Measurements from ENCODE around the gene AGXT. TPM values are rescaled to one million over a fixed set of nuclear protein-coding genes. Genes with fewer than 3 reads are reported as not detected.

AGXT gene
- total and polyA plus RNA-seq, 2 of the 8 experiments (the other 6 are each of a cell fraction or from before 2014, with no cell fraction given) = 0.03 TPM; not detected in 1

DNA sequence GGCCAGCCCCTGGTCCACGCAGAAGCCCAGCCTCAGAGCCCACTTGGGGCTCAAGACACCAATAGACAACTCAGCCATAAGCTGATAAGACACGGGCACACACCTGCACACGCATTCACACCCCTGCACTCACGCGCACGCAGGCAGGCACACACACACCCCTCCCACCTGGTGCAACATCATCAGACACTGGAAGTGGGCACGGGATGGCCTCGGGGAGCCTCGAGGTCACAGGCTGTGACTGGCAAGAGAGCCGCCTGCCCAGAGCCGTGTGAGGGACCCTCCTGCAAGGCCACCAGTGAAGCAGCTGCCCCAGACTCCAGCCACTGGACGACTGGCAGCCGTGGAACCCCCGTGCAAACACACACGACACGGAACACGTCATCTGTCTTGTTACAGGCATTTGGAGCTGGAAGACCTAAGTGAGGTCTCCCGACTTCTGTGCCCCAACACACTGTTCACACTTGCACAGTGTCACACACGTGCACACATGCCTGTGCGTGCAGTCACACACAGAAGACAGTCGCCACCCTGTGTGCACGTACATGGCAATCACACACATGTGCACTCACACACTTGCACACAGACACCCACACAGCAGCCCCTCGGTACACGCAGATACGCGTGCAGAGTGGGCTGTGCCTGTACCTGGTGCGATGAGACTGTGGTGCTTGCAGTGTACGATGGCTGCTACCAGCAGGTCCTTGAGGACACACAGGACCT is 26.4 kb downstream of the AGXT start:
- FAIRE-seq = no peak
- TF ChIP-seq ASH2L (IDR thresholded peaks at IDR 0.05; ENCODE audit: low read length) (no peak), CHD1 (IDR thresholded peaks at IDR 0.05; ENCODE audit: low read depth, low read length) (no peak), SIX5 (IDR thresholded peaks at IDR 0.05; ENCODE audit: low read depth, low read length) (no peak), GABPA (IDR thresholded peaks at IDR 0.05; ENCODE audit: borderline replicate concordance, insufficient read depth, low read length) (no peak), TAF7 (optimal IDR thresholded peaks at IDR 0.05; ENCODE audit: borderline replicate concordance, low read depth, low read length) (no peak), FOSL1 (IDR thresholded peaks at IDR 0.05; ENCODE audit: insufficient read depth, low read depth, low read length) (no peak), KDM4A (IDR thresholded peaks at IDR 0.05; ENCODE audit: low read depth, low read length, severe bottlenecking) (no peak), NANOG (IDR thresholded peaks at IDR 0.05; ENCODE audit: insufficient read depth, low read depth, low read length, poor library complexity, severe bottlenecking) (no peak), BRCA1 (IDR thresholded peaks at IDR 0.05; ENCODE audit: low read depth, low read length) (no peak), EGR1 (IDR thresholded peaks at IDR 0.05; ENCODE audit: borderline replicate concordance, low read depth, low read length) (no peak)
- TF ChIP-seq, protein P1, sequence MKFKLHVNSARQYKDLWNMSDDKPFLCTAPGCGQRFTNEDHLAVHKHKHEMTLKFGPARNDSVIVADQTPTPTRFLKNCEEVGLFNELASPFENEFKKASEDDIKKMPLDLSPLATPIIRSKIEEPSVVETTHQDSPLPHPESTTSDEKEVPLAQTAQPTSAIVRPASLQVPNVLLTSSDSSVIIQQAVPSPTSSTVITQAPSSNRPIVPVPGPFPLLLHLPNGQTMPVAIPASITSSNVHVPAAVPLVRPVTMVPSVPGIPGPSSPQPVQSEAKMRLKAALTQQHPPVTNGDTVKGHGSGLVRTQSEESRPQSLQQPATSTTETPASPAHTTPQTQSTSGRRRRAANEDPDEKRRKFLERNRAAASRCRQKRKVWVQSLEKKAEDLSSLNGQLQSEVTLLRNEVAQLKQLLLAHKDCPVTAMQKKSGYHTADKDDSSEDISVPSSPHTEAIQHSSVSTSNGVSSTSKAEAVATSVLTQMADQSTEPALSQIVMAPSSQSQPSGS (IDR thresholded peaks at IDR 0.05; ENCODE audit: low read length) = no peak

More for the DNA sequence above, 26.4 kb downstream of the AGXT start:
- no peaks in the 10 kb centered on the region for H3K79me1 ChIP-seq (ENCODE audit: low read depth, low read length)
- H3K4me2 ChIP-seq (ENCODE audit: insufficient read depth in 1 of 2, low read depth in 2 of 2, low read length in 2 of 2) = no peak overlapping the region
- peak overlapping the region; percentile 26; the same call in 1 of the 2 replicates for H2BK5ac ChIP-seq (ENCODE audit: low read depth, low read length)
- no peaks in the 10 kb centered on the region for H3K36me3 ChIP-seq (ENCODE audit: control insufficient read depth in 2 of 4, insufficient read depth in 4 of 4, low read length in 3 of 4)
- H3K4ac ChIP-seq (replicated peaks; ENCODE audit: insufficient read length, low read depth, low read length) = no peak overlapping the region
- H3K23ac ChIP-seq (ENCODE audit: insufficient read length) = no peak overlapping the region
- H2AFZ ChIP-seq (ENCODE audit: low read length) = no peak overlapping the region
- no peak overlapping the region for H2BK120ac ChIP-seq (replicated peaks; ENCODE audit: low read depth, low read length)
- 88% methylated on average over 28 of the region's 28 CpGs; no CpG with 5 or more reads in 1 of the 2 experiments for WGBS, 2 experiments (ENCODE audit: extremely low coverage in 1 of 2, insufficient coverage in 1 of 2, insufficient read length in 1 of 2, insufficient replicate concordance in 2 of 2, low coverage in 1 of 2, low lambda C conversion rate in 2 of 2, missing lambda C conversion rate in 1 of 2)
- H2BK12ac ChIP-seq (ENCODE audit: low read depth, low read length) = peak overlapping the region; percentile 50; the same call in 1 of the 2 replicates
- 0 out of 7 replicates have a peak, but pooled peaks cover 0 to 2% (median 0%) of the 10 kb centered on the region in 4 experiments for H3K4me1 ChIP-seq (replicated peaks in 1 of 4; ENCODE audit: control insufficient read depth in 3 of 4, insufficient read depth in 4 of 4, low read length in 3 of 4)
- no peaks in the 10 kb centered on the region for H3K23me2 ChIP-seq (ENCODE audit: low read depth, low read length)
- H2AK5ac ChIP-seq (ENCODE audit: low read depth, low read length) = peak overlapping the region; percentile 78; the same call in 1 of the 2 replicates
- no peak for DNase-seq (ENCODE audit: low read depth in 1 of 2, low spot score in 2 of 2)
- H3K14ac ChIP-seq (ENCODE audit: insufficient read length) = no peak overlapping the region
- CTCF ChIA-PET (ENCODE audit: partially characterized antibody) = interaction anchor here (1.9 kb wide), 1 partner anchor 88 kb away, joined by 6 read pairs; no protein-coding TSS in a partner anchor
- POLR2A ChIA-PET (ENCODE audit: partially characterized antibody) = no interaction called here
- peak overlapping the region; percentile 30 for H4K91ac ChIP-seq (replicated peaks; ENCODE audit: insufficient read length, low read length)
- no peak overlapping the region for H2BK20ac ChIP-seq (ENCODE audit: low read length)
- no peaks in the 10 kb centered on the region for H3K9me3 ChIP-seq (ENCODE audit: insufficient read depth in 2 of 2, low read depth in 1 of 2, low read length in 1 of 2)
- H3K18ac ChIP-seq (ENCODE audit: extremely low read depth, low read length) = no peak overlapping the region
- no peak overlapping the region for H4K8ac ChIP-seq (ENCODE audit: extremely low read depth, insufficient read depth, low read length)
- no peak overlapping the region for H3K27ac ChIP-seq (ENCODE audit: low read depth, low read length)
- no peak overlapping the region for H3K9ac ChIP-seq (replicated peaks in 1 of 4; ENCODE audit: extremely low read depth in 1 of 4, low read depth in 3 of 4, low read length in 3 of 4)
- H4K5ac ChIP-seq (ENCODE audit: insufficient read length, low read depth, low read length) = no peak overlapping the region
- H2BK15ac ChIP-seq (ENCODE audit: low read length) = 0 out of 2 replicates have a peak overlapping the region, but pooled peaks have one; percentile 61
- H4K20me1 ChIP-seq (replicated peaks in 1 of 2; ENCODE audit: control insufficient read depth in 1 of 2, insufficient read depth in 2 of 2, low read length in 2 of 2) = peaks cover 0 to 2% of the 10 kb centered on the region in 2 experiments
- no peaks in the 10 kb centered on the region for H3K27me3 ChIP-seq (replicated peaks in 1 of 4; ENCODE audit: control insufficient read depth in 3 of 4, extremely low read depth in 1 of 4, insufficient read depth in 3 of 4, low read length in 3 of 4)
- no peak overlapping the region for H3K56ac ChIP-seq (replicated peaks; ENCODE audit: insufficient read length, low read depth, low read length)
- no peak overlapping the region for H3K4me3 ChIP-seq (ENCODE audit: extremely low read depth in 1 of 4, insufficient read depth in 2 of 4, low read depth in 3 of 4, low read length in 4 of 4)
- H3K79me2 ChIP-seq (ENCODE audit: control insufficient read depth in 1 of 2, insufficient read depth in 2 of 2, low read length in 2 of 2) = no peaks in the 10 kb centered on the region

Measured in H1 (cell line).